Nephron (organoid): ENCODE measurements around the gene EMC7.

ENCODE experiments used
- H3K27ac Mint-ChIP-seq, 3 experiments: 2 replicates each; pipeline ENCODE4 v1.8.0; 2020; ENCODE audit warnings: mixed read lengths in 3 of 3, mild to moderate bottlenecking in 2 of 3, moderate library complexity in 1 of 3
- H3K27me3 Mint-ChIP-seq: 2 replicates; pipeline ENCODE4 v1.8.0; 2021; ENCODE audit warnings: low read depth, mild to moderate bottlenecking, moderate library complexity, mixed read lengths
- H3K36me3 Mint-ChIP-seq: 2 replicates; pipeline ENCODE4 v1.8.0; 2020; ENCODE audit warnings: low read depth, mixed read lengths
- H3K4me1 Mint-ChIP-seq: 2 replicates; pipeline ENCODE4 v1.8.0; 2020; ENCODE audit warnings: mixed read lengths
- H3K4me3 Mint-ChIP-seq, 3 experiments: 2 replicates each; pipeline ENCODE4 v1.8.0; 2020; ENCODE audit warnings: mild to moderate bottlenecking in 3 of 3, mixed read lengths in 3 of 3, moderate library complexity in 2 of 3
- H3K9me3 Mint-ChIP-seq: 2 replicates; pipeline ENCODE4 v1.8.0; 2020; ENCODE audit warnings: mixed read lengths
- CTCF ChIP-seq, 3 experiments: fragments of 200-600 bp; sonication (generic); IDR thresholded peaks; one replicate each; pipeline ENCODE4 v1.5.0; 2021; ENCODE audit warnings: antibody characterized with exemption in 3 of 3; ENCODE audit not compliant: unreplicated experiment in 3 of 3

Gene EMC7

GRCh38 chr15:34101366-34102174 is at the start of gene EMC7, which contains the start of gene PGBD4:
TSS of gene EMC7 (minus strand) at chr15:34101862. CDS start at chr15:34101839, 23 bp downstream.
TSS of gene PGBD4 (plus strand) at chr15:34102083. CDS start at chr15:34102532, 449 bp downstream.
- Mint-ChIP-seq H3K27ac (peak within 1 kb of the TSS; percentile 86 to 98 (median 95)), H3K4me1 (peaks cover 26% of the 10 kb centered on the region), H3K27me3 (no peaks in the 10 kb centered on the region)

DNA sequence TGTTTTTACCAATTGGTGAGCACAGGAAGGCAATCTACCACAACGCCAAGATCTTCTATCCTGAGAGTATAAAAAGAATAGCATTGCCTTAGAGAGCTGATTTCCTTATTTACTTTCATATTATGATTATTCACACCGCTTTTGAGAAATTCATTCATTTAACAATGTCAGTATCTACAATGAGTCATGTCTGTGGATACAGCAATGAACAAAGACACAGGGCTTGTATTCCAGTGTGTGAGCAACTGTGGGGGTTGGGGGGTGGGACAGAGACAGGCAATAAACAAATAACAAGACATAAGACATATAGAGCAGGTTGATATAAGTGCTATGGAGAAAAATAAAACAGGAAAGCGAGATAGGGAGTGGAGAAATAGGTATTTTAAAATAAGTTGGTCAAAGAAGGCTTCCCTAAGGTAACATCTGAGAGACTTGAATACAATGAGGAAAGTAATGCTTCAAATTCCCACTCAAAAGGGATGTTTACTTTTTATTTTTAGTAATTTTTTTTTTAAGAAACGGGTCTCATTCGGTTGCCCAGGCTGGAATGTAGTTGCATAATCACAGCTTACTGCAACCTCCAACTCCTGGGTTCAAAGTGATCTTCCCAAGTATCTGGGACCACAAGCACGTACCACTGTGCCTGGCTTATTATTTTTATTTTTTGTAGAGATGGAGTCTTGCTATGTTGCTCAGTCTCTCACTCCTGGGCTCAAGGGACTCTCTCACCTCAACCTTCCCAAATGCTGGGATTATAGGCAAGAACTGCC is 45.9 kb upstream of the EMC7 start:
- H3K4me3 Mint-ChIP-seq, result no peak overlapping the region
- H3K4me1 Mint-ChIP-seq, result no peaks in the 10 kb centered on the region
- H3K27ac Mint-ChIP-seq, result no peak overlapping the region
- peaks cover 59% of the 10 kb centered on the region for H3K36me3 Mint-ChIP-seq
- no peak for TF ChIP-seq CTCF (IDR thresholded peaks at IDR 0.05; ENCODE audit: unreplicated experiment in 3 of 3)
- no peaks in the 10 kb centered on the region for H3K9me3 Mint-ChIP-seq
- no peaks in the 10 kb centered on the region for H3K27me3 Mint-ChIP-seq

More at GRCh38 chr15:34101366-34102174, at the start of gene EMC7, which contains the start of gene PGBD4:
- Mint-ChIP-seq H3K9me3 (peaks cover 5% of the 10 kb centered on the region), H3K4me3 (peak within 1 kb of the TSS; percentile 98 to 99 (median 99)), H3K36me3 (peaks cover 18% of the 10 kb centered on the region)
- no peak for TF ChIP-seq CTCF (IDR thresholded peaks at IDR 0.05; ENCODE audit: unreplicated experiment in 3 of 3)

DNA sequence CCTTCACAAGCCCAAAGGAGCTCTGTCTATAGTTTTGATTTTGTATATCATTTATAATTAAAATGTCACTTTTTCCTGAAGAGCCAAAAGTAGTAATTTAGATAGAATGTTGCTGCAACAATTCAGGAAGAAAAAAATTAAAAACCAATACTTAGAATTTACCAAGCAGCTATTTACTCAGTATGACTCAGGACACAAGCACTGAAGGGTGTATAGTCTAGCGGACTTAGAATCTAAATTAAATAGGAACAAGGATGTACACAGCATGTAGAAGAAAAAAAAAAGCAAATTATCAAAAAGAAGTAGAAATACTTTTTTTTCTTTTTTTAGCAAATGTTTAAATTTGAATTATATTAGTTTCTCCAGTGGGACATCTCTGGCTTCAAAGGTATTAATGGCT is 31.8 kb upstream of the EMC7 start:
- TF ChIP-seq CTCF (IDR thresholded peaks at IDR 0.05; ENCODE audit: unreplicated experiment in 3 of 3), result no peak
- Mint-ChIP-seq H3K27ac (no peak overlapping the region), H3K27me3 (no peaks in the 10 kb centered on the region), H3K36me3 (peaks cover 4% of the 10 kb centered on the region), H3K4me1 (peaks cover 22% of the 10 kb centered on the region), H3K4me3 (no peak overlapping the region), H3K9me3 (no peaks in the 10 kb centered on the region)

DNA sequence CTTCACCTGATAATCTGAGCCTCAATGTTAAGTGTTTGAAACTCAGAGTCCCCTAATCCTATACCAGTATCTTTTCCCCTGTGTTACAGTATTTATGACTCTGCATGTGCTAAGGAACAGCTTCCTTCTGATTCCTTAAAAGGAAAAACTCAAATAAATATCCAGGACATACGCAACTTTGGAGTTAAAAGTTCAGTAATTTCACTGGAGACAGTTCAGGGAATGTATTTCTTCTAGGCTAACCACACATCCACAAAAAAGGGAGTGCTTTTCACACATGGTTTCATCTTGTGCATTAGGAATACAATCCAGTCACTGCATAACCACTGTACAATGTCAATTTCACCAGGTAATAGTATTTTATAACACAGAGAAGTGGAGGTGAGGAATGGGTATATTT is 31.2 kb upstream of the EMC7 start:
- H3K36me3 Mint-ChIP-seq, result no peaks in the 10 kb centered on the region
- H3K27me3 Mint-ChIP-seq, result no peaks in the 10 kb centered on the region
- no peak for TF ChIP-seq CTCF (IDR thresholded peaks at IDR 0.05; ENCODE audit: unreplicated experiment in 3 of 3)
- peaks cover 22% of the 10 kb centered on the region for H3K4me1 Mint-ChIP-seq
- H3K4me3 Mint-ChIP-seq, result no peak overlapping the region
- peak overlapping the region in 2 of 3 experiments; percentile 23 to 30 for H3K27ac Mint-ChIP-seq
- H3K9me3 Mint-ChIP-seq, result no peaks in the 10 kb centered on the region

GRCh38 chr15:34128898-34129297 is 27.2 kb upstream of the EMC7 start:
- no peak for TF ChIP-seq CTCF (IDR thresholded peaks at IDR 0.05; ENCODE audit: unreplicated experiment in 3 of 3)
- no peaks in the 10 kb centered on the region for H3K9me3 Mint-ChIP-seq
- no peaks in the 10 kb centered on the region for H3K36me3 Mint-ChIP-seq
- no peak overlapping the region for H3K27ac Mint-ChIP-seq
- H3K4me1 Mint-ChIP-seq, result peaks cover 44% of the 10 kb centered on the region
- no peak overlapping the region for H3K4me3 Mint-ChIP-seq
- no peaks in the 10 kb centered on the region for H3K27me3 Mint-ChIP-seq
